ENCODE data around the gene MYH16.
A peak's percentile ranks its signal among the peaks of the same experiment; 100 is the strongest.
"Not testable (repeated sequence)": the region's sequence is repeated elsewhere in the genome, so short reads cannot be mapped to it uniquely, and the experiment has no call there.

MYH16 gene

DNA sequence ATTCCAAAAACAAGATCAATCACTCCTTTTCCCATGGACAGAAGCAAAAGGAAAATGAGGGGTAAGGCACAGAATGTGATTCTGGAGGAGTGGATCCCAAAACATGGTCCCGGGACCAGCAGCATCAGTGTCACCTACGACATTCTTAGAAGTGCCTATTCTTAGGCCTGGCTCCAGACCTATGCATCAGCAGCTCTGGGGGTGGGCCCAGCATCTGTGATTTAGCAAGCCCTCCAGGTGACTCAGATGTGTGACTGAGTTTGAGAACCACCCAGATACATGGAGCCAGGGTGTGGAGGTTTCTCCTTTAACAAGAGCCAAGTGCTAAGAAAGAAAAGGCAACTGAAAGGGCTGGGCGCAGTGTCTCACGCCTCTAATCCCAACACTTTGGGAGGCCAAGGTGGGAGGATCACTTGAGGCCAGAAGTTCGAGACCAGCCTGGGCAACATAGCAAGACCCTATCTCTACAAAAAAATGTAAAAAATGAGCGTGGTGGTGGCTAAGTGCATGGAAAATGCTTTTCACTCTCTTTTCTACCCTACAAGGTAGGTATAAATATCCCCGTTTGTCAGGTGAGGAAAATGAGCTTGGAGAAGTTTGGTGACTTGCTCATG lies 35.9 kb downstream of the MYH16 start:
- Mint-ChIP-seq H3K4me3 (no peak overlapping the region), H3K4me1 (peaks cover 2% of the 10 kb centered on the region), H3K9me3 (no peaks in the 10 kb centered on the region), H3K27ac (no peak overlapping the region), H3K36me3 (ENCODE audit: low read depth) (no peaks in the 10 kb centered on the region), H3K27me3 (peaks cover 3% of the 10 kb centered on the region)
- no peak for DNase-seq
- peak; percentile 61 for ATAC-seq

- ATAC-seq (no peak), DNase-seq (no peak)
- no peaks in the 10 kb centered on the region for H3K9me3 Mint-ChIP-seq
- no peak overlapping the region for H3K4me3 Mint-ChIP-seq
- peaks cover 3% of the 10 kb centered on the region for H3K27me3 Mint-ChIP-seq
- H3K4me1 Mint-ChIP-seq = peaks cover 2% of the 10 kb centered on the region
- no peaks in the 10 kb centered on the region for H3K36me3 Mint-ChIP-seq (ENCODE audit: low read depth)
- no peak overlapping the region for H3K27ac Mint-ChIP-seq
These were observed 36.5 kb downstream of the MYH16 start for GRCh38 chr7:99309111-99309510.

DNA sequence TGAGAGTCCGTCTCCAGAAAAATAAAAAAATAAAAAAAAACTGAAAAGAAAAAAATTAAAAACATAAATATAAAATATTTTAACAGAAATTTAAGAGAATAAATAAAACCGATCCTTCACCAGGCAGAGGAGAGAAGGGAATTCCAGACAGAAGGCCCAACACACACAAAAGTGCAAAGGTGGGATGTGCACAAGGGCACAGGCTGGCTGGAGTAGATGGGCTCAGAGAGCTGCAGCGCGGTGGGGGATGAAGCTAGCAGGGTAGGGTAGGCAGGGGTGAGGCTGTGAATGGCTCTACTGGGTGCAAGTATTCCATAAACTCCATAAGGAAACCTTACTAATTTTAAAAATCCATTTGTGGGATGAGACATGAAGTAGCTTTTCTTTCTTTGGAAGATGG lies 37.4 kb downstream of the MYH16 start:
- peaks cover 7% of the 10 kb centered on the region for H3K4me1 Mint-ChIP-seq
- H3K36me3 Mint-ChIP-seq (ENCODE audit: low read depth) = no peaks in the 10 kb centered on the region
- no peaks in the 10 kb centered on the region for H3K9me3 Mint-ChIP-seq
- H3K27me3 Mint-ChIP-seq = peaks cover 3% of the 10 kb centered on the region
- H3K27ac Mint-ChIP-seq = no peak overlapping the region
- ATAC-seq (no peak), DNase-seq (no peak)
- H3K4me3 Mint-ChIP-seq = no peak overlapping the region

DNA sequence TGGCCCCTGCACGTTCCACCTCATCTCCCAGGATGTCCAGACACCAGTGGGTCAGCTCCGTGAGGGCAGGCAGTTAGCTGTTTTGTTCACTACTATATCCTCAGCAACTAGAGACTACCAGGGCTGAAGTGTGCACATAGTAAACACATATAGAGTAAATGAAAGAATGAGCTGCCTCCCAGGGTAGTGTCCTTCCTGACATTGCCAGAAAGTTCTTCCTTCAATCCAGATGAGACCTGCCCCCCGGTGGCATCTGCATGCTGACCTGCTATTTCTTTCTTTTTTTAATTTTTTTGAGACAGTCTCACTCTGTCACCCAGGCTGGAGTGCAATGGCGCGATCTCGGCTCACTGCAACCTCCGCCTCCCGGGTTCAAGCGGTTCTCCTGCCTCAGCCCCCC lies 39.1 kb downstream of the MYH16 start:
- no peak overlapping the region for H3K4me3 Mint-ChIP-seq
- peaks cover 3% of the 10 kb centered on the region for H3K27me3 Mint-ChIP-seq
- H3K36me3 Mint-ChIP-seq (ENCODE audit: low read depth) = no peaks in the 10 kb centered on the region
- no peaks in the 10 kb centered on the region for H3K9me3 Mint-ChIP-seq
- peaks cover 7% of the 10 kb centered on the region for H3K4me1 Mint-ChIP-seq
- no peak overlapping the region for H3K27ac Mint-ChIP-seq
- DNase-seq (no peak), ATAC-seq (no peak)

- Mint-ChIP-seq H3K36me3 (ENCODE audit: low read depth) (no peaks in the 10 kb centered on the region), H3K4me1 (peaks cover 7% of the 10 kb centered on the region), H3K27ac (no peak overlapping the region), H3K4me3 (no peak overlapping the region), H3K9me3 (no peaks in the 10 kb centered on the region), H3K27me3 (peaks cover 3% of the 10 kb centered on the region)
- DNase-seq (peak; percentile 76), ATAC-seq (no peak)
These were observed 39.9 kb downstream of the MYH16 start for GRCh38 chr7:99312316-99313203.

GRCh38 chr7:99313204-99313573 lies 40.5 kb downstream of the MYH16 start:
- H3K27me3 Mint-ChIP-seq = peaks cover 3% of the 10 kb centered on the region
- ATAC-seq (no peak), DNase-seq (no peak)
- H3K4me3 Mint-ChIP-seq = no peak overlapping the region
- no peak overlapping the region for H3K27ac Mint-ChIP-seq
- no peaks in the 10 kb centered on the region for H3K36me3 Mint-ChIP-seq (ENCODE audit: low read depth)
- H3K9me3 Mint-ChIP-seq = no peaks in the 10 kb centered on the region
- H3K4me1 Mint-ChIP-seq = peaks cover 7% of the 10 kb centered on the region

DNA sequence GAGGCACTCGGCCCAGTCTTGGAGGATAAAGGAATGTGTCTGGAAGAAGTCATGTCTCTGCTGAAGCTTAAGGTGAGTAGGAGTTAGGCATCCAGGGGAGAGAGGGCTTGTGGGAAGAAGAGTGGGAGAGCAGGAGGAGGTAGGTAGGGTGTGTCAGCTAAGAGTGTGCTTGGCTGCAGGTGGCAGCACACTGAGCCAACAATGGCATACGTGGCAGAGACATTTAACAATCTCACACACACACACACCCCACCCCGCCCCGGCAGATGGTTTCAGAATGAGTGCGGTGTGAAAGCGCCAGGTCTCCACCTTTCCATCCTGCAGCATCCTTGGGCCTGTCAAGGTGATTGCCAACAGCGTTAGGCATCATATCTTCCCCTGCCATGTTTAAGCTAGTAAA lies 41.9 kb downstream of the MYH16 start:
- Mint-ChIP-seq H3K4me1 (peaks cover 7% of the 10 kb centered on the region), H3K9me3 (no peaks in the 10 kb centered on the region), H3K36me3 (ENCODE audit: low read depth) (no peaks in the 10 kb centered on the region), H3K27me3 (peaks cover 3% of the 10 kb centered on the region), H3K27ac (no peak overlapping the region), H3K4me3 (no peak overlapping the region)
- ATAC-seq (peak; percentile 92), DNase-seq (peak; percentile 41)

DNA sequence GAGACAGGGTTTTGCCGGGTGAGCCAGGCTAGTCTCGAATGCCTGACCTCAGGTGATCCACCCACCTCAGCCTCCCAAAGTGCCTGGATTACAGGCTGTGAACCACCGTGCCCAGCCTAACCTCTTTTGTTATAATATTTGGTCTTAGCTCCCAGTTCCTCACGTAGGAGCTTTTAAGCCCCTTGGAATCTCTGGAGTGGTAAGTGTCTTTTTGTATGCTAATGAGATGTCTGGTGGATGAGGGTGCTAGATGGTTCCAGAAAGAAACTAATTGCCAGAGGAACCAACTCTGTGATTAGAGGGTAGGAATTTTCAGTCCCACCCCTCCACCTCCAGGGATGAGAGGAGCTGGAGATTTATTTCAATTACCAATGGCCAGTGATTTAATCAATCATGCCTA lies 47.7 kb downstream of the MYH16 start:
- no peaks in the 10 kb centered on the region for H3K36me3 Mint-ChIP-seq (ENCODE audit: low read depth)
- no peak for DNase-seq
- no peaks in the 10 kb centered on the region for H3K27me3 Mint-ChIP-seq
- no peak overlapping the region for H3K27ac Mint-ChIP-seq
- no peaks in the 10 kb centered on the region for H3K4me1 Mint-ChIP-seq
- H3K9me3 Mint-ChIP-seq = no peaks in the 10 kb centered on the region
- ATAC-seq = no peak
- H3K4me3 Mint-ChIP-seq = no peak overlapping the region

- H3K27me3 Mint-ChIP-seq; H3K27ac Mint-ChIP-seq; H3K4me3 Mint-ChIP-seq; ATAC-seq; H3K9me3 Mint-ChIP-seq; DNase-seq; H3K36me3 Mint-ChIP-seq (ENCODE audit: low read depth): not testable (repeated sequence)
- peaks cover 15% of the 10 kb centered on the region for H3K4me1 Mint-ChIP-seq
These were observed 50.0 kb downstream of the MYH16 start for GRCh38 chr7:99322659-99323058.

DNA sequence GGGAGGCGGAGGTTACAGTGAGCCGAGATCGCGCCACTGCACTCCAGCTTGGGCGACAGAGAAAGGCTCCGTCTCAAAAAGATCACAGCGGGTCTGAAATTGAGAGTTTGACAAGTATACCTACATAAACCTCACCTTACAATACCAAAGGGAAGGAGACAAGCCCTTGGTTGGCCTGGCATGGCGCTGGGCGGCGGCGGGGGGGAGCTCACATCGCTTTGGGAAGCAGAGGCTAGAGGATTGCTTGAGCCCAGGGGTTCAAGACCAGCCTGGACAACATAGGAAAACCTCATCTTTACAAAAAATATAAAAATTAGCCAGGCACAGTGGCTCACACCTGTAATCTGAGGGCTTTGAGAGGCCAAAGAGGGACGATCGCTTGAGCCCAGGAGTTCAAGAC lies 51.9 kb downstream of the MYH16 start:
- H3K4me3 Mint-ChIP-seq = peak overlapping the region; percentile 87
- peaks cover 5% of the 10 kb centered on the region for H3K36me3 Mint-ChIP-seq (ENCODE audit: low read depth)
- DNase-seq (no peak), ATAC-seq (no peak)
- no peaks in the 10 kb centered on the region for H3K27me3 Mint-ChIP-seq
- no peak overlapping the region for H3K27ac Mint-ChIP-seq
- peaks cover 30% of the 10 kb centered on the region for H3K4me1 Mint-ChIP-seq
- no peaks in the 10 kb centered on the region for H3K9me3 Mint-ChIP-seq

DNA sequence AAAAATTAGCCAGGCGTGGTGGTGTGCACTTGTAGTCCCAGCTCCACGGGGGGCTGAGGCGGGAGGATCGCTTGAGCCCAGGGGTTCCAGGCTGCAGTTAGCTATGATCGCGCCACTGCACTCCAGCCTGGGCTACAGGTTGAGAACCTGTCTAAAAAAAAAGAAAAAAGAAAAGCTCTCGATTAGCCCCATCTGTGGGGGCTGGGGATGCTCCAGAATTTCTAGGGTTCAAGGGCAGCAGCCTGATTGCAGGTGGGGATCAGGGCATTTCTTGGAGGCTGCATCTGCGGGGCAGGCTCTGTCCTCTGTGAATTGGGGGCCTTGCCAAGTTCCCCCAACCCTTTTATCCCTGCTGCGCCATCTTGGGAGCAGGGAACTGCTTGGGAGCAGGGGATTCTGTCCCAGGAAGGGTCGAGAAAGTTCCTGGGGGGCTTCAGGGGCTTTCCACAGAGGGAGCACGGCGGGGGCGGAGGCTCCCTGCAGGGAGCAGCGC lies 52.4 kb downstream of the MYH16 start:
- peak overlapping the region; percentile 78 for H3K27ac Mint-ChIP-seq
- H3K4me1 Mint-ChIP-seq = peaks cover 35% of the 10 kb centered on the region
- H3K27me3 Mint-ChIP-seq = no peaks in the 10 kb centered on the region
- no peaks in the 10 kb centered on the region for H3K9me3 Mint-ChIP-seq
- no peak for ATAC-seq
- peak overlapping the region; percentile 87 for H3K4me3 Mint-ChIP-seq
- H3K36me3 Mint-ChIP-seq (ENCODE audit: low read depth) = peaks cover 5% of the 10 kb centered on the region
- DNase-seq = no peak

DNA sequence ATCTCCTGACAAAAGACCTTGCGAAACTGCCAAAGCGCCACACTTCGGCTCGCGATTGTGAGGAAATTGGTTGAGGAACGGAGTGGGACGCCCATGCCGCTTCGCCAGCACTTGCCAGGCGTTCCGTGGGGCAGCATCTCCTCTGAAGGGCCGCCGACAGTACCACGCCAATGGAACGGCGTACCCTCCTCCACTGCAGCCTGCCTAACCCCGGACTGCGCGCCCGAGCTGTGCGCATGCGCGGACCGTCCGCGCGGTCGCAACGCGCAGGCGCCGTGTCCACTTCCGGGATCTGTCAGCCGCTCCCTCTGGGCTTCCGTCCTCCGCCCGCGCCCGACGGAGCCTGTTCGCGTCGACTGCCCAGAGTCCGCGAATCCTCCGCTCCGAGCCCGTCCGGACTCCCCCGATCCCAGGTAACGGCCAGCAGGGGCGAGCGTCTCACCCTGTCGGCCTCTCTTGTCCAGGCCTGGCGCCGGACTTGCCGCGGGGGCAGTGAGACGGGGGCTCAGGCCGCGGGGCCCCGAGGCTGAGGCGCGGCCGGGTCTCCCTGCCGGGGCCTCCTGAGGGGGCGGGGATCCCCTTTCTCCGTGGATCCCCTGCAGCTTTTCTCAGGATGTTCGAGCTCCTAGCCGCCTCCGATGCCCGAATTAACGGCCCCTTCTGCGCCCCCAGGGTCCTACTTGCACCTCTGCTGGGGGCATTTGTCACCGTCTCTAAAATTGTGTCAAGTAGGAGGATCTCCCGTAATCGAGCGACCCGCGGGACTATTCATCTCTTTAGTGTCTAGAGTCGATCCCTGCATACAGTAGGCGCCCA lies 53.2 kb downstream of the MYH16 start, which contains the start of gene ARPC1A:
Gene ARPC1A (plus strand): TSS at position 307 of the 816 bp plus-strand sequence. CDS start 7,456 bp downstream, outside the sequence.
- Mint-ChIP-seq H3K4me3 (peak within 1 kb of the TSS; percentile 87), H3K4me1 (peaks cover 43% of the 10 kb centered on the region), H3K27ac (peak within 1 kb of the TSS; percentile 78), H3K9me3 (no peaks in the 10 kb centered on the region), H3K36me3 (ENCODE audit: low read depth) (peaks cover 7% of the 10 kb centered on the region), H3K27me3 (no peaks in the 10 kb centered on the region)
- DNase-seq (peak; percentile 93), ATAC-seq (peak; percentile 92)

DNA sequence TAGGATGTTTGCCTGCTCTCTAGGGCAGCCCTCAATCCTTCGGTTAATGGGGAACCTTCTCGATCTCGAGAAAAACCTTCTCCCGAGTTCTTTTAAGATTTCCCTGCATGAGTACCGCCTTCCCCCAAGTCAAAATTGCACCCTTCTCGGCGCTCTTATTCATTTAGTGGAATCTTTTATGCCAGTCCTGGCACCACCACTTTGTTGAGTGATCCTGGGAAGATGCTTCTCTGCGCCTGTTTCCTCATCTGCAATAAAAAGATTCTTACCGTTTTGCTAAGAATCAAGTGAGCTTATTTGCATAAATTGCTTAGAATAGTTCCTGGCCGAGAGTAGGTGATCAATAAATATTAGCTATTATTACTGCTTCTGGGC lies 53.8 kb downstream of the MYH16 start:
- peak overlapping the region; percentile 78 for H3K27ac Mint-ChIP-seq
- peak overlapping the region; percentile 87 for H3K4me3 Mint-ChIP-seq
- H3K27me3 Mint-ChIP-seq = no peaks in the 10 kb centered on the region
- no peak for DNase-seq
- no peaks in the 10 kb centered on the region for H3K9me3 Mint-ChIP-seq
- H3K36me3 Mint-ChIP-seq (ENCODE audit: low read depth) = peaks cover 12% of the 10 kb centered on the region
- peaks cover 49% of the 10 kb centered on the region for H3K4me1 Mint-ChIP-seq
- ATAC-seq = no peak

- H3K4me3 Mint-ChIP-seq = peak overlapping the region; percentile 52
- H3K36me3 Mint-ChIP-seq (ENCODE audit: low read depth) = peaks cover 35% of the 10 kb centered on the region
- peak overlapping the region; percentile 89 for H3K27ac Mint-ChIP-seq
- not testable (repeated sequence) for DNase-seq, H3K27me3 Mint-ChIP-seq, H3K9me3 Mint-ChIP-seq
- ATAC-seq = peak; percentile 73
- peaks cover 58% of the 10 kb centered on the region for H3K4me1 Mint-ChIP-seq
These were observed 57.8 kb downstream of the MYH16 start for GRCh38 chr7:99330314-99330961.
